ENCODE results near the gene OR8K5. TPM values are rescaled to one million over a fixed set of nuclear protein-coding genes. Genes with fewer than 3 reads are reported as not detected.
"Not testable (repeated sequence)": the region's sequence is repeated elsewhere in the genome, so short reads cannot be mapped to it uniquely, and the experiment has no call there.

Gene OR8K5
- not detected for total RNA-seq
- long read RNA-seq, result 0 reads

- DNase-seq (ENCODE audit: missing footprints) (no peak), ATAC-seq (no peak)
- intact Hi-C loops (cut with DNase I), result no loop called here
These were observed at the start of gene OR8K5 for GRCh38 chr11:56160217-56160616. Gene OR8K5, minus strand, starts transcription at chr11:56160317. Its CDS starts 0 bp downstream, at chr11:56160317.

- intact Hi-C loops (cut with DNase I), result no loop called here
- DNase-seq (ENCODE audit: missing footprints) (no peak), ATAC-seq (no peak)
These were observed 47.7 kb upstream of the OR8K5 start for GRCh38 chr11:56207790-56208189.

- DNase-seq (ENCODE audit: missing footprints) (no peak), ATAC-seq (no peak)
- intact Hi-C loops (cut with DNase I), result no loop called here
These were observed 37.2 kb upstream of the OR8K5 start for GRCh38 chr11:56197367-56197766.

- DNase-seq (ENCODE audit: missing footprints), result no peak
- ATAC-seq, result no peak
- intact Hi-C loops (cut with DNase I), result no loop called here
These were observed 36.6 kb upstream of the OR8K5 start for GRCh38 chr11:56196705-56197104.

- intact Hi-C loops (cut with DNase I), result no loop called here
- ATAC-seq (no peak), DNase-seq (ENCODE audit: missing footprints) (no peak)
These were observed 28.5 kb upstream of the OR8K5 start for GRCh38 chr11:56188602-56189001.

GRCh38 chr11:56183459-56183858 is 23.3 kb upstream of the OR8K5 start:
- ATAC-seq (no peak), DNase-seq (ENCODE audit: missing footprints) (no peak)
- intact Hi-C loops (cut with DNase I), result no loop called here

GRCh38 chr11:56176318-56176717 is 16.2 kb upstream of the OR8K5 start, which contains the start of gene OR5J2:
Gene OR5J2, plus strand, starts transcription at chr11:56176618. Its CDS starts 0 bp downstream, at chr11:56176618.
- intact Hi-C loops (cut with DNase I), result no loop called here
- DNase-seq (ENCODE audit: missing footprints), result no peak
- ATAC-seq, result no peak

GRCh38 chr11:56172256-56172830 is 12.2 kb upstream of the OR8K5 start:
- ATAC-seq (no peak), DNase-seq (ENCODE audit: missing footprints) (no peak)
- intact Hi-C loops (cut with DNase I), result no loop called here

GRCh38 chr11:56163804-56164203 is 3.7 kb upstream of the OR8K5 start:
- no peak for DNase-seq (ENCODE audit: missing footprints)
- intact Hi-C loops (cut with DNase I), result no loop called here
- no peak for ATAC-seq

- DNase-seq (ENCODE audit: missing footprints), result no peak
- no peak for ATAC-seq
- intact Hi-C loops (cut with DNase I), result no loop called here
These were observed 7.8 kb downstream of the OR8K5 start for GRCh38 chr11:56152333-56152732.

- intact Hi-C loops (cut with DNase I), result no loop called here
- no peak for DNase-seq (ENCODE audit: missing footprints)
- ATAC-seq, result no peak
These were observed 8.7 kb downstream of the OR8K5 start for GRCh38 chr11:56151376-56151775.

GRCh38 chr11:56143681-56144080 is 16.4 kb downstream of the OR8K5 start:
- intact Hi-C loops (cut with DNase I); ATAC-seq; DNase-seq (ENCODE audit: missing footprints): not testable (repeated sequence)

GRCh38 chr11:56140151-56140661 is 19.9 kb downstream of the OR8K5 start, which contains the start of gene OR8J3:
Gene OR8J3, minus strand, starts transcription at chr11:56140201. Its CDS starts 2,483 bp downstream, at chr11:56137718.
- intact Hi-C loops (cut with DNase I), result no loop called here
- DNase-seq (ENCODE audit: missing footprints), result no peak
- ATAC-seq, result no peak

GRCh38 chr11:56122073-56122472 is 38.0 kb downstream of the OR8K5 start, which contains the start of gene OR8H3:
Gene OR8H3, plus strand, starts transcription at chr11:56122373. Its CDS starts 0 bp downstream, at chr11:56122373.
- no peak for DNase-seq (ENCODE audit: missing footprints)
- ATAC-seq, result no peak
- intact Hi-C loops (cut with DNase I), result no loop called here

Other genes with a start within 250 kb of the OR8K5 start
- not detected for gene OR5W2, start 245.7 kb downstream of the OR8K5 start, total RNA-seq
- gene OR5I1, start 223.9 kb downstream of the OR8K5 start, total RNA-seq, result not detected
- not detected for gene OR10AG1, start 190.4 kb downstream of the OR8K5 start, total RNA-seq
- not detected for gene OR5F1, start 165.7 kb downstream of the OR8K5 start, total RNA-seq
- gene OR5AS1, start 132.7 kb downstream of the OR8K5 start, total RNA-seq, result not detected
- not detected for gene OR8I2, start 67.0 kb downstream of the OR8K5 start, total RNA-seq
- not detected for gene OR8H2, start 56.6 kb downstream of the OR8K5 start, total RNA-seq
- not detected for gene OR8H3, start 37.9 kb downstream of the OR8K5 start, total RNA-seq
- not detected for gene OR8J3, start 20.1 kb downstream of the OR8K5 start, total RNA-seq
- gene OR5J2, start 16.3 kb upstream of the OR8K5 start, total RNA-seq, result not detected
- not detected for gene OR5T2, start 73.9 kb upstream of the OR8K5 start, total RNA-seq
- gene OR5T3, start 91.9 kb upstream of the OR8K5 start, total RNA-seq, result not detected
- not detected for gene OR5T1, start 113.8 kb upstream of the OR8K5 start, total RNA-seq
- not detected for gene OR8H1, start 131.9 kb upstream of the OR8K5 start, total RNA-seq
- gene OR8K3, start 154.8 kb upstream of the OR8K5 start, total RNA-seq, result not detected
- gene OR8K1, start 185.7 kb upstream of the OR8K5 start, total RNA-seq, result not detected
- gene OR8J1, start 194.0 kb upstream of the OR8K5 start, total RNA-seq, result not detected
- not detected for gene OR8U1, start 215.3 kb upstream of the OR8K5 start, total RNA-seq